ENCODE results near the gene FBXO45. TPM values are rescaled to one million over a fixed set of nuclear protein-coding genes. Genes with fewer than 3 reads are reported as not detected.
A peak's percentile ranks its signal among the peaks of the same experiment; 100 is the strongest.
"Not testable (repeated sequence)": the region's sequence is repeated elsewhere in the genome, so short reads cannot be mapped to it uniquely, and the experiment has no call there.

Gene FBXO45, protein sequence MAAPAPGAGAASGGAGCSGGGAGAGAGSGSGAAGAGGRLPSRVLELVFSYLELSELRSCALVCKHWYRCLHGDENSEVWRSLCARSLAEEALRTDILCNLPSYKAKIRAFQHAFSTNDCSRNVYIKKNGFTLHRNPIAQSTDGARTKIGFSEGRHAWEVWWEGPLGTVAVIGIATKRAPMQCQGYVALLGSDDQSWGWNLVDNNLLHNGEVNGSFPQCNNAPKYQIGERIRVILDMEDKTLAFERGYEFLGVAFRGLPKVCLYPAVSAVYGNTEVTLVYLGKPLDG
- total RNA-seq (2022), result 13.2 and 16.0 TPM in 2 replicates
- percentile 68 among the genes with signal in this experiment for Bru-seq, nascent RNA
- BruChase-seq, experiment 1, labeled RNA remaining after a 6-hour chase, result percentile 77 among the genes with signal in this experiment
- BruChase-seq, experiment 2, labeled RNA remaining after a 2-hour chase, result percentile 87 among the genes with signal in this experiment
- long read RNA-seq, full-length matches to known transcripts, result 55 of 59 reads
- long read RNA-seq, partial matches to known transcripts, result 1 of 59 reads
- long read RNA-seq, other reads (novel, unspliced or antisense), result 3 of 59 reads

DNA sequence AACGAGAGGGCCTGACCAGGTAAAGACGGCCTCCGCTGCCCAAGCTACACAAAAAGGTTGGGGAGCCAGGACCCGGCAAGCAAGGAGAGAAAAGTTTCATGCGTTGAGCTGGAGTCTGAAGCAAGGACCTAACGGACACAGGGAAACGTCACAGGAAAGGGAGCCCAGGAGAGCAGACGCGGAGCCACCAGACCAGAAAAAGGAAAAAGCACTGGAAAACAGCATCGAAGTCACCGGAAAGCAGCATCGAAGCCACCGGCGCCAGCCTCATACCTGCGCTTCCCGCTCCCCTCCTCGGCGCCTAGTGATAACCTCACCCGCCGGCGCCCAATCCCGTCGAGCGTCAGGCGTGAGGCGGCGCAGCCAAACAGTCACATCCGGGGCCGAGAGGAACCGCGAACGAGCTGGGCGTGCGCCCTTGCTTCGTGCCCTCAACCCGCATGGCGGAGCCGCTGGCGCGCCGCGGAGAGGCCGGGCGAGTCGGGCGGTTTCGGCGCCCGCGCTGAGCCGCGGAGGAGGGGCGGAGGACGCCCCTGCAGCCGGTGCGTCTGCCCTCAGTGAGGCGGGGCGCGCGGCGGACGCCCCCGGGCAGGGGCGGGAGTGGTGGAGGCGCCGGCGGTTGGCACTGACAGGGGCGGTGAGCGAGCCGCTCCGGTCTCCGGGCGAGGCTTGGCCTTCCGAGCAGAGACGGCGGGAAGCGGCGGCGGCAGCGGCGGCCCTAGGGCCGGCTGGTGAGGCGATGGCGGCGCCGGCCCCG lies at the start of gene FBXO45, which contains the start of gene WDR53:
TSS of gene FBXO45 (plus strand) at position 415 of the 757 bp plus-strand sequence. CDS start at position 740, 325 bp downstream.
TSS of gene WDR53 (minus strand) at position 309 of the 757 bp plus-strand sequence. CDS start 7,079 bp downstream, outside the sequence.
- no peak for TF ChIP-seq CTCF (IDR thresholded peaks at IDR 0.05; ENCODE audit: unreplicated experiment)
- ChIA-PET POLR2A (interaction anchor here (0.6 to 3.3 kb wide), 33 partner anchors 8 to 1224 kb away, joined by 3 to 41 read pairs (median 5); partner anchors contain the start of genes CEP19, NCBP2, PAK2 and PIGX), CTCF (interaction anchor here (0.6 to 1.0 kb wide), 4 partner anchors 19 to 674 kb away, joined by 3 to 5 read pairs (median 4); no protein-coding TSS in a partner anchor)
- BruUV-seq (replicated peaks), result no TSS peak
- peaks cover 9% of the 10 kb centered on the region for H3K36me3 Mint-ChIP-seq (ENCODE audit: insufficient read depth, unreplicated experiment)
- H3K4me1 Mint-ChIP-seq (ENCODE audit: insufficient read depth, unreplicated experiment), result peaks cover 20% of the 10 kb centered on the region
- peak within 1 kb of the TSS; percentile 85 for H3K4me3 Mint-ChIP-seq (ENCODE audit: unreplicated experiment)
- peak within 1 kb of the TSS; percentile 87 for H3K27ac Mint-ChIP-seq (ENCODE audit: low read depth, unreplicated experiment)
- H3K9me3 Mint-ChIP-seq (ENCODE audit: unreplicated experiment), result no peaks in the 10 kb centered on the region
- no peaks in the 10 kb centered on the region for H3K27me3 Mint-ChIP-seq (ENCODE audit: insufficient read depth, unreplicated experiment)
- peak; percentile 95 for DNase-seq (ENCODE audit: unreplicated experiment)
- intact Hi-C loops (cut with micrococcal nuclease), result no loop called here

- Mint-ChIP-seq H3K4me1 (ENCODE audit: insufficient read depth, unreplicated experiment) (no peaks in the 10 kb centered on the region), H3K36me3 (ENCODE audit: insufficient read depth, unreplicated experiment) (no peaks in the 10 kb centered on the region), H3K27me3 (ENCODE audit: insufficient read depth, unreplicated experiment) (no peaks in the 10 kb centered on the region), H3K9me3 (ENCODE audit: unreplicated experiment) (peaks cover 8% of the 10 kb centered on the region), H3K27ac (ENCODE audit: low read depth, unreplicated experiment) (no peak overlapping the region), H3K4me3 (ENCODE audit: unreplicated experiment) (no peak overlapping the region)
- CTCF ChIA-PET, result interaction anchor here (0.6 to 3.7 kb wide), 12 partner anchors 11 to 270 kb away, joined by 3 to 19 read pairs (median 3); partner anchors contain the start of gene RNF168
- intact Hi-C loops (cut with micrococcal nuclease), result loop anchor here (1.0 to 5.0 kb wide), 4 partner anchors 266 to 662 kb away; no protein-coding TSS in a partner anchor
- peak; percentile 65 for TF ChIP-seq CTCF (IDR thresholded peaks at IDR 0.05; ENCODE audit: unreplicated experiment)
- POLR2A ChIA-PET, result interaction anchor here (0.8 to 1.3 kb wide), 2 partner anchors 8 to 446 kb away, joined by 3 to 4 read pairs; no protein-coding TSS in a partner anchor
- BruUV-seq (replicated peaks), result no TSS peak
- DNase-seq (ENCODE audit: unreplicated experiment), result peak; percentile 82
Measured at GRCh38 chr3:196518966-196519717, 49.3 kb upstream of the FBXO45 start.

DNA sequence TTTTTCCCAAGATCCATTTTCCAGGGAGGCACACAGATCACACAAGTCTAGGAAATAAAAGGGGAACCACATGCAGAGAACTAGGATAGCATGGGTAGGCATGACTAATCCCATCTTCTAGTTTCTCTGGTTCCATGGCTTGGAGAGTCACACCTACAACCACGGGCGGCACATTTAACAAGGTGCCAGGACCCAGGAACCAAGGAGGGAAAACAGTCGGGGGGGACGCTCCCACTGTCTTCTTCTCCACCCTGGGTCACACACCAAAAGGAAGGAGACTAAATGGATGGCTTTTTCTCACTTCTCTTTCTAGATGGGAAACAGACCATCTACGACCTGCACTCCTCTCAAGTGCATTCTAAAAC lies 48.8 kb upstream of the FBXO45 start:
- H3K27ac Mint-ChIP-seq (ENCODE audit: low read depth, unreplicated experiment), result no peak overlapping the region
- TF ChIP-seq CTCF (IDR thresholded peaks at IDR 0.05; ENCODE audit: unreplicated experiment), result no peak
- POLR2A ChIA-PET, result interaction anchor here (1.3 kb wide), 1 partner anchor 447 kb away, joined by 3 read pairs; no protein-coding TSS in a partner anchor
- peaks cover 8% of the 10 kb centered on the region for H3K9me3 Mint-ChIP-seq (ENCODE audit: unreplicated experiment)
- BruUV-seq (replicated peaks), result no TSS peak
- intact Hi-C loops (cut with micrococcal nuclease), result loop anchor here (1.0 to 5.0 kb wide), 4 partner anchors 266 to 662 kb away; no protein-coding TSS in a partner anchor
- no peaks in the 10 kb centered on the region for H3K36me3 Mint-ChIP-seq (ENCODE audit: insufficient read depth, unreplicated experiment)
- H3K27me3 Mint-ChIP-seq (ENCODE audit: insufficient read depth, unreplicated experiment), result no peaks in the 10 kb centered on the region
- H3K4me3 Mint-ChIP-seq (ENCODE audit: unreplicated experiment), result no peak overlapping the region
- H3K4me1 Mint-ChIP-seq (ENCODE audit: insufficient read depth, unreplicated experiment), result no peaks in the 10 kb centered on the region
- DNase-seq (ENCODE audit: unreplicated experiment), result peak; percentile 36
- CTCF ChIA-PET, result interaction anchor here (0.6 to 3.7 kb wide), 11 partner anchors 11 to 271 kb away, joined by 3 to 19 read pairs (median 3); no protein-coding TSS in a partner anchor

DNA sequence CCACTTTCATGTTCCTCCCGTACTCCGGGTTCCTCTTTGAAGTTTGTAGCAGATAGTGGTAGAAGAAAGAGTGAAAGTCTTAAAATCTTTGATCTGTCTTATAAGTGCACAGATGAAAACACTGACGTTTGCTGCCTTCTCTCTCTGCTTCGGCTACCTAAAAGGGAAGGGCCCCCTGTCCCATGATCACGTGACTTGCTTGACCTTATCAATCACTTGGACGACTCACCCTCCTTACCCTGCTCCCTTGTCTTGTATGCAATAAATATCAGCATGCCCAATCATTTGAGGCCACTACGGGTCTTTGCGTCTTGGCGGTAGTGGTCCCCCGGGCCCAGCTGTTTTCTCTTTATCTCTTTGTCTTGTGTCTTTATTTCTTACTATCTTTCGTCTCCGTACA lies 47.2 kb upstream of the FBXO45 start:
- ChIA-PET CTCF (interaction anchor here (0.7 to 1.7 kb wide), 4 partner anchors 12 to 398 kb away, joined by 3 to 5 read pairs (median 4); no protein-coding TSS in a partner anchor), POLR2A (interaction anchor here (1.5 kb wide), 1 partner anchor 204 kb away, joined by 3 read pairs; no protein-coding TSS in a partner anchor)
- DNase-seq (ENCODE audit: unreplicated experiment); H3K9me3 Mint-ChIP-seq (ENCODE audit: unreplicated experiment); H3K27ac Mint-ChIP-seq (ENCODE audit: low read depth, unreplicated experiment); H3K4me3 Mint-ChIP-seq (ENCODE audit: unreplicated experiment); H3K4me1 Mint-ChIP-seq (ENCODE audit: insufficient read depth, unreplicated experiment); intact Hi-C loops (cut with micrococcal nuclease); H3K36me3 Mint-ChIP-seq (ENCODE audit: insufficient read depth, unreplicated experiment); H3K27me3 Mint-ChIP-seq (ENCODE audit: insufficient read depth, unreplicated experiment); BruUV-seq (replicated peaks): not testable (repeated sequence)
